D721Med (cell line): ENCODE results near the gene NFIA.

Source experiments
- DNase-seq: peaks from one replicate; pipeline ENCODE4 v3.0.0; 2011; ENCODE audit warnings: low spot score; ENCODE audit not compliant: insufficient read length
- FAIRE-seq: peaks from 2 replicates; lab custom pipeline; 2011; peaks lifted over from hg19 to GRCh38; lab: Jason Lieb, UNC
- TF ChIP-seq, protein P1 (sequence below): IDR thresholded peaks from 2 replicates; pipeline ENCODE4 v1.5.1; 2012; ENCODE audit warnings: mild to moderate bottlenecking, control low read depth; ENCODE audit not compliant: insufficient read depth; ENCODE audit errors: missing control alignments

Gene NFIA

GRCh38 chr1:61341426-61341825 is 259.1 kb downstream of the NFIA start:
- FAIRE-seq (no peak), DNase-seq (no peak)
- TF ChIP-seq, protein P1, sequence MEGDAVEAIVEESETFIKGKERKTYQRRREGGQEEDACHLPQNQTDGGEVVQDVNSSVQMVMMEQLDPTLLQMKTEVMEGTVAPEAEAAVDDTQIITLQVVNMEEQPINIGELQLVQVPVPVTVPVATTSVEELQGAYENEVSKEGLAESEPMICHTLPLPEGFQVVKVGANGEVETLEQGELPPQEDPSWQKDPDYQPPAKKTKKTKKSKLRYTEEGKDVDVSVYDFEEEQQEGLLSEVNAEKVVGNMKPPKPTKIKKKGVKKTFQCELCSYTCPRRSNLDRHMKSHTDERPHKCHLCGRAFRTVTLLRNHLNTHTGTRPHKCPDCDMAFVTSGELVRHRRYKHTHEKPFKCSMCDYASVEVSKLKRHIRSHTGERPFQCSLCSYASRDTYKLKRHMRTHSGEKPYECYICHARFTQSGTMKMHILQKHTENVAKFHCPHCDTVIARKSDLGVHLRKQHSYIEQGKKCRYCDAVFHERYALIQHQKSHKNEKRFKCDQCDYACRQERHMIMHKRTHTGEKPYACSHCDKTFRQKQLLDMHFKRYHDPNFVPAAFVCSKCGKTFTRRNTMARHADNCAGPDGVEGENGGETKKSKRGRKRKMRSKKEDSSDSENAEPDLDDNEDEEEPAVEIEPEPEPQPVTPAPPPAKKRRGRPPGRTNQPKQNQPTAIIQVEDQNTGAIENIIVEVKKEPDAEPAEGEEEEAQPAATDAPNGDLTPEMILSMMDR, result no peak

DNA sequence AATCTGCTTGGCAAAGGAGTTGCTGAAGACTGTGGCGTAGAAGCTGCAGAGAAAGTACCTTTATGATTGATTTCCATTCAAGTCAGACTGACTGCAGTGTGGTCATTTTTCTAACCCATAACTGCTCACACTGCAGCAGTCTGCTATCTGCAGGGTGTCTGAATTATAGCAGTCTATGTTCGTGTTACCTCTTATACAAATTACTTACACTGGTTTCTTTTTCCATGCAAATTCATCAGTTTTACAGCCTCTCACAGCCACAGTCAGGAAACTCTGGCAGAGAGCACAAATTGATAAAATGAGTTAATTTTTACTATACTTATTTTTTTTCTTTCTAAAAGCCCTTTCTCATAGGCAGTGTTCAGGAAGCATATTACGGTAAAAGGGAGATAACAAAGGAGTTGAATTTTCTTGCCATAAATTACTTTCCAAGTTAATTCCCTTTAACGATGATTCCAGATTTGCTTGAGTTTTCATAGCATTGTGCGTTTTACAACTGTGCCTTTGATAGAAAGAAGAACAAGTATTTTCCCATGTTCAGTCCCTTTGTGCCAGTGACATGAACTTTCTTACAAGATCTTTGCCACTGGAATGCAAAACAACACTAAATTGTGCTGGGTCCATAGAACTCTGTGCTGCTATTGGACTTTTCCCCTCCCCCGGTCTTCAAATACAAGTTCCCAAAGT is 261.5 kb downstream of the NFIA start:
- FAIRE-seq (no peak), DNase-seq (no peak)

GRCh38 chr1:61344696-61345095 is 262.3 kb downstream of the NFIA start:
- DNase-seq (no peak), FAIRE-seq (no peak)
- TF ChIP-seq, protein P1, result no peak

More for the DNA sequence above, 261.5 kb downstream of the NFIA start:
- TF ChIP-seq, protein P1, result no peak

- no peak for DNase-seq
- FAIRE-seq, result no peak
- TF ChIP-seq, protein P1, result no peak
These were observed 265.8 kb downstream of the NFIA start for GRCh38 chr1:61348025-61348665.

DNA sequence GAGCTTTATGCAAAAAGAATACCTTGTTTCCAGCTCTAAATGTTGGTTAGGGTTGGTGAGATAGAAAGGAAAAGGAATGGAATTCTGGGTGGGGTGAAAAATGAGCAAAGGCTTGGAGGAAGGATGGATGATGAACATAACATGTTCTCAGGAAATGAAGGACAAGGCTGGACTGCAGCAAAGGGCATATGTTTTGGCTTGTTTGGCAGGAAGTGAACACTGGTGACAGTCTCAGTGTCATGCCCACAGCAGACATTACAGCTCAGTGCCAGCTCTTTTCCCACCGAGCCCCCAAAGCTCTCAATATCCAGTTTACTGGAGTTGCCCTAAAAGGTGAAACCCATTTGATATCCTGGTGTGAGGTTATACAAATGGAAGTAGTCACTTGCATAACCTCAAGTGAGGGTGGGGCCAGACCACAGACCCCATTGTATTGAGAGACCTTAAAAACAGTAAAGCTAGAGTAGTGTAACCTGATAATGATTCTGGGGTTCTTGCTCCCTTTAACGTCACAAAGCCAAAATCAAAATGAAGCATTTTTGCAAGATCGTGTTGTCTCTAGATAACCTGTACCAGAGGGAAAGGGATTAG is 270.6 kb downstream of the NFIA start:
- DNase-seq (no peak), FAIRE-seq (no peak)
- TF ChIP-seq, protein P1, result no peak

DNA sequence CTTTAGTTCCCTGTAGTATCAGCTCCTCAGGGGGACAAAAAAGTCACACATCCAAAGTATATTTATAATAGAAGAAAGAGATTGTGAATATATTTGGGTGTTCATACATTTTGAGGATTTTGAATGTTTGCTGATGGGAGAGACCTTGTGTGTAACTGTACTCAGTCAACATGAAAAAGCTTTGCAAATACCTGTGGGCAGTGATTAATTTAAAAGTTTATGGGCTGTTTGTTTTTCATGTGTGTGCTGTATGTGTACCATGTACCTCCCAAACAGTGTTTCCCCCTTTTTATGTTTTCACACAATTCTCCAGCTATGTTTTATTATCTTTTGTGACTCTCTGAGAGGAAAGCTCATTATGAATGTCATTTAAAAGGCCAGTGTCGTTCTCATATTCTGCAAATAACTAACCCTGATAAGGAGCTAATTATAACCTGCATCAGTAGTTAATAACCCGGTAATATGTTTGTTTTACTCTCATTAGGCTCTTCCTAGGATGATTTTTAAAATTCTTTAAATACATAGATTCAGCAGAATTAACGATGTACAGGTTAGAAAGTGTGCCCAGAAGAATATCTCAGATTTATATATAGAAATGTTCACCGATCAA is 271.5 kb downstream of the NFIA start:
- FAIRE-seq (no peak), DNase-seq (no peak)
- TF ChIP-seq, protein P1, result no peak
